Measurements from ENCODE around the gene WDR1.

WDR1 gene

DNA sequence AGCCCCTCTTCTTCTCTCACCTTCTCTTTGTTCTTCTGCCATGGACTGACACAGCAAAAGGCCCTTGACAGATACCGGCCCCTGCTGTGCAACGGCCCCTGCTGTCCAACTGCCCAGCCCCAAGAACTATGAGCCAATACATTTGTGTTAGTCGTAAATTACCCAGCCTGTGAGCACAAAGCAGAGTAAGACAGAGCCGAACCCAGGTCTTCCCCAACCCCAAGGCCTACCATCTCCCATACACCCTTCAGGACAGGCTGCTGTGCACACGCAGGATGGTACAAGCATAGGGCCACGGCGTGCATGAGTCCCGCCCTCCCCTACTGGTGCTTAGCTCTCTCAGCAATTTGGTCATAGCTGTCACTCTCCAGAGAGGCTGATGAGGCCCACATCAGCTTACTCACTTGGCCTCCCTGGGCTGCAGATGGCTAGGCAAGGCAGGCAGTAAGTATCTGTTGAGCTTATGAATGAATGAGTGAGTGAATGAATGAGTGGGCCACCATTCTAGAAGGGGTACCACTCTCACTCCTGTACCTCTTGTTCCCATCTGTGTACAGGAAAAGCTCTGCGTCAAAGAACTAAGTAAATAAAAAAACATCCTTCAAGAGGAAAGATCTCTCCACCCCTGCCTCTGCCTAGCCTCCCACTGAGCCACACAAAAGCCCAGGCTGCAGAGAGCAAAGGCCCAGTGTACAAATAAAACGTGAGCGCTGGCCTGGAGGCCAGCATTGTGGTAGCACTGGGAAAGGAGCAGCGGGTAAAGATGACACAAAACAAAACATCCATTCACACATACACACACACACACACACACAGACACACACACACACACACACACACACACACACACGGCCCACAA lies 13.9 kb downstream of the WDR1 start:
- no peak for TF ChIP-seq GATA2 (IDR thresholded peaks at IDR 0.05; ENCODE audit: low read depth, low read length)

GRCh38 chr4:10101671-10102473 lies 14.7 kb downstream of the WDR1 start:
- TF ChIP-seq GATA3 (IDR thresholded peaks at IDR 0.05; ENCODE audit: low read depth, low read length) (no peak), GATA2 (IDR thresholded peaks at IDR 0.05; ENCODE audit: low read depth, low read length) (no peak)

GRCh38 chr4:10100734-10101216 lies 15.8 kb downstream of the WDR1 start:
- no peak for TF ChIP-seq GATA2 (IDR thresholded peaks at IDR 0.05; ENCODE audit: low read depth, low read length)
- TF ChIP-seq GATA3 (IDR thresholded peaks at IDR 0.05; ENCODE audit: low read depth, low read length) = no peak

DNA sequence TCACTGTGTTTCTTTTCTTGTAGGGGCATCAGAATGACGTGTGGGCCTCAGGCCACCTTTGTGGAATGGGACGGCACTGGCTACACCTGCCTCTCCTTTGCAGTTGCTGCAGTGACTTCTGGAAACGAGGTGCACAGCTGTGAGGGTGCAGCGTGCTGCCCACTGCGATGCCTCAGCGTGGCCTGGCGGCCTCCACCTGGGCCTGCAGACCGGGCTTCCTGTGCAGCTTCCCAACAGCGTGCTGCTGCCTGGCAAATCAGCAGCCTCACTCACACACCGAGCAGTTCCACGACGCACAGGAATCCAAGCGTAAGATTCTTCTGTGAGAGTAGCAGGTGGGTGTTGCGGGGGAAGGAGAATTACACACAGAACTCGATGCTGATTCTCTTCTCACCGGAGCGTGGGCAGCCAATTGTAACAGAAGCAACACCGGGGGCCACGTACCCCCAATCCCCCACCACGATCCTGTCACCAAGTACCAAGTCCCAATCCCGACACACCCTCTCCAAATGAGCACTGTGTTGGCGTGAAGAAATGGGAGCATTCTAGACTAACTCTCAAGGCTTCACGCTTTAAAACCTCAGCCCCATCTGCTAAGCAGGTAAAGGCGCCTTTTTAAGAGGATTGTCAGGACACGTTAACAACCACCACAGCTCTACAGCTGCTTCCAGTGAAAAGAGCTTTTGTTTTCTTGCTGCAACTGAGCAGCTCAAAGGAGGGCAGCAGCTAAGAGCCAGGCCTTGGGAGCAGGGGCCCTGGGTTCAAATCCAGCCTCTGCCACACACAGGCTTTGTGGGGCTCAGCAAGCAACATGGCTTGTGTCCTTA lies 16.9 kb downstream of the WDR1 start:
- TF ChIP-seq GATA2 (IDR thresholded peaks at IDR 0.05; ENCODE audit: low read depth, low read length) = no peak
- TF ChIP-seq GATA3 (IDR thresholded peaks at IDR 0.05; ENCODE audit: low read depth, low read length) = no peak

GRCh38 chr4:10098780-10099160 lies 17.8 kb downstream of the WDR1 start:
- no peak for TF ChIP-seq GATA2 (IDR thresholded peaks at IDR 0.05; ENCODE audit: low read depth, low read length)
- TF ChIP-seq GATA3 (IDR thresholded peaks at IDR 0.05; ENCODE audit: low read depth, low read length) = no peak

DNA sequence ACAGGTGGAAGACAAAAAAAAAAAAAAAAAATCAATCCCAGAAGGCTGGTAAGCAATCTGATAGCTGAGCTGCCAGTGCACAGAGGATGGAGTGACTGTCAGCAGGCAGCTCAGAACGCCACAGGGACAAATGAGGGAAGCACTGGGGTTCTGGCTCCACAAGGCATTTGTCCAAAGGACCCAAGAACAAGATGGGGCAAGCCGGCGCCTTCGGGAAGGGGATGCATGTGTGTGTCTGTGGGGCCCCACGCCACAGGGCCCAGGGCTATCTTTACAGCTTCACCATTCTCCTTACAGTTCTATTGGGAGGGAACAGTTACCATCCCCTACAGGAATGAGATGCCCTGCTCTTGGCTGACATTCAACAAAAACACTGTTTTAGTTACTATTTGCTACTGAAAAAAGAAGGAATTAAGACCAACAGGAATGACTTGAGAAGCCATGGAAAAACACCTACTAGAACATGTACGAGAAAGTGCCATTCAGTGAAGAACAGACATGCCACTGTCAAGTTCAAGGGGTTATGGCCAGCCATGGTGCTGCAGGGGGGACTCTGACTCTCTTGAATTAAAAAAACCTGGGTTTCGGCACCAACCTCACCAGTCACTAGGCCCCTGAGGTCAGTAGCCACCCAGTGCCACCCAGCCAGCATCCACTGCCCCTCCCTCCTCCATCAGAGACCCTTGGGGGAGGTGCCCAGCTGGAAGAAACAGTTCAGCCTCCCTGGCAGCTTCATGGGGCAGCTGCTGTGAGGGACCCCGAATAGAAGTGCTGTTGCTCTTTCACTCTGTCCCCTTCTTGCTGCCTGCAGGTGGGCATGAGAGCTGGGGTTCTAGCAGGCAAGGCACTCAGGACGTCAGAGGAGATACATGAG lies 18.5 kb downstream of the WDR1 start:
- TF ChIP-seq GATA3 (IDR thresholded peaks at IDR 0.05; ENCODE audit: low read depth, low read length) (no peak), GATA2 (IDR thresholded peaks at IDR 0.05; ENCODE audit: low read depth, low read length) (no peak)

DNA sequence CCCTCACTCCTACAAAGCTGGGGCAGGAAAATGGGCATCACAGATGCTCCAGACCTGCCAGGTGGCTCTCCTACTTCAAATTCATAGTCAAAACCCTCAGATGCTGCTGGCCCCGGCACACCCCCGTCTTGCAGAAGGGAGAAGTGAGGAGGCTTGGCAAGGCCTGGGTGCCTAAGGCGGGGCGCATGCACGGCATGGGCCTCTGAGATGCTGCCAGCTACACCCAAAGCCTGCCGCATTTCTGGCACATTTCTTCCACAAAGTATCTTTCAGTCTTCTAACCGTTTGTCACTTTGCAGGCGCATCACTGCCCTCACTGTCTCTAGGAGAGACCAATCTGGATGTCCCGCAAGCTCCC lies 19.6 kb downstream of the WDR1 start:
- no peak for TF ChIP-seq GATA3 (IDR thresholded peaks at IDR 0.05; ENCODE audit: low read depth, low read length)
- TF ChIP-seq GATA2 (IDR thresholded peaks at IDR 0.05; ENCODE audit: low read depth, low read length) = no peak

- TF ChIP-seq GATA2 (IDR thresholded peaks at IDR 0.05; ENCODE audit: low read depth, low read length) (no peak), GATA3 (IDR thresholded peaks at IDR 0.05; ENCODE audit: low read depth, low read length) (no peak)
These were observed 20.2 kb downstream of the WDR1 start for GRCh38 chr4:10096201-10096977.

DNA sequence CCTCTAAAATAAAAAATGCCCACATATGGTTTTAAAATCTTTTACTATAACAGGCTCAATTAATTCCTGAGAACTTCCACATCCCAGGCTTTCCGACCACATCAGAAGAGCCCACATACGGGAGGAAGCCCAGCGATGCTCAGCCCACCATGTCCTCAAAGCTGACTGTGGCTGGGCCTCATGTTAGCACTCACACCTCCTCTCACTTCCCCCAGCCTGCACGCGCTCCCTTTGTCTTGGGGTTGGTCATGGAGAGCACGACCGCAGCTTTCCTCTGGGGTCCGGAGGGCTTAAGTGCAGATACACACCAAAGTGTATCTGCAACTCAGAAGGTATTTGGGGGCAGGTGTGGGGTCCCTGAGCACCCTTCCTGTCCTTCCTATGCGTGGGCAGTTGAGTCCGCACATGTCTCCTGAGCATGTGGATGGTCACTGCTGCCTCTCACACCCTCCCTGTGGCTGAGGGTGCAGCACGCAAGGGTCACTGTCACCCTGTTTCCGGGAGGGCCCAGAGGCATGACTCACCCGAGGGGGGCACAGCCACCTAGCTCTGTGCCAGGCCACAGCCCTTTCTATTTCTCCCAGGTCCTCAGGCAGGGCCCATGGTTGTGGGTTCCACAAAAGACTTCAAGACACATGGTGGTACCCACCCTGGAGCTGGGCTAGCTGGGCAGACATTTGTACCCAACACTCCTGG lies 21.2 kb downstream of the WDR1 start:
- TF ChIP-seq GATA2 (IDR thresholded peaks at IDR 0.05; ENCODE audit: low read depth, low read length) (no peak), GATA3 (IDR thresholded peaks at IDR 0.05; ENCODE audit: low read depth, low read length) (no peak)

DNA sequence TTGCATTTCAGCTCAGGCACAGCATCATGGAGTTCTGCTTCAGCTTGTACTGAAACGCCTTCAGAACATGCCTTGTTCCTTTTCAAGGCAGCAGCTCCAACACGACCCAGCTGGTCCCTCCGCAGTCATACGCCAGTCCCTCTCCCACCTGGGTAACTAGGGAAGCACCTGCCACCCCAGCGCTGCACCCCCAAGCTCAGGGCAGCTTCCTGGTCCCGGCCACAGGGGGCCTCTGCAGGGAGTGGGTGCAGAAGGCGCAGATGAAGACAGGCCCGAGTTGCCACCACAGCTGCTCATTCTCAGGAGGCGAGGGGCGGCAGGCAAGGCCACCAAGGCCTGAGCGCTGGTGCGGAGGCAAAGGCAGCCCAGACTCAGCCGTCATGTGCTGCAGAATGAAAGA lies 21.8 kb downstream of the WDR1 start:
- TF ChIP-seq GATA3 (IDR thresholded peaks at IDR 0.05; ENCODE audit: low read depth, low read length) (no peak), GATA2 (IDR thresholded peaks at IDR 0.05; ENCODE audit: low read depth, low read length) (no peak)

GRCh38 chr4:10093801-10094552 lies 22.6 kb downstream of the WDR1 start:
- TF ChIP-seq GATA3 (IDR thresholded peaks at IDR 0.05; ENCODE audit: low read depth, low read length) (no peak), GATA2 (IDR thresholded peaks at IDR 0.05; ENCODE audit: low read depth, low read length) (no peak)

Measured in SH-SY5Y (cell line).